Smooth muscle cell (in vitro differentiated cells): ENCODE data around the gene BCAR3. TPM values are rescaled to one million over a fixed set of nuclear protein-coding genes. Genes with fewer than 3 reads are reported as not detected.
A peak's percentile ranks its signal among the peaks of the same experiment; 100 is the strongest.

ENCODE experiments used
- DNase-seq: peaks from one replicate; lab custom pipeline; 2025; ENCODE audit not compliant: unreplicated experiment; lab: John Stamatoyannopoulos, UW
- H2AFZ ChIP-seq: fragments of 200-600 bp; sonication (generic); 2 replicates; pipeline ENCODE4 v1.6.0; 2016; ENCODE audit warnings: antibody characterized with exemption, low read depth, mild to moderate bottlenecking
- H3F3A ChIP-seq: fragments of 200-600 bp; sonication (generic); 2 replicates; pipeline ENCODE4 v1.6.0; 2017; ENCODE audit warnings: antibody characterized with exemption, low read depth
- H3K27ac ChIP-seq: fragments of 200-600 bp; sonication (generic); 2 replicates; pipeline ENCODE4 v1.5.1; 2016; ENCODE audit warnings: low read depth, mild to moderate bottlenecking
- H3K27me3 ChIP-seq: fragments of 200-600 bp; sonication (generic); 2 replicates; pipeline ENCODE4 v1.6.1; 2016; ENCODE audit warnings: low read depth, mild to moderate bottlenecking
- H3K36me3 ChIP-seq: fragments of 200-600 bp; sonication (generic); 2 replicates; pipeline ENCODE4 v1.5.1; 2016; ENCODE audit warnings: low read depth
- H3K4me1 ChIP-seq: fragments of 200-600 bp; sonication (generic); 2 replicates; pipeline ENCODE4 v1.5.1; 2016; ENCODE audit warnings: low read depth
- H3K4me2 ChIP-seq: fragments of 200-600 bp; sonication (generic); 2 replicates; pipeline ENCODE4 v1.6.0; 2016; ENCODE audit warnings: mild to moderate bottlenecking
- H3K4me3 ChIP-seq: fragments of 200-600 bp; sonication (generic); 2 replicates; pipeline ENCODE4 v1.5.1; 2016; ENCODE audit warnings: mild to moderate bottlenecking
- H3K79me2 ChIP-seq: fragments of 200-600 bp; sonication (generic); 2 replicates; pipeline ENCODE4 v1.6.0; 2016; ENCODE audit warnings: low read depth, mild to moderate bottlenecking
- H3K9ac ChIP-seq: fragments of 200-600 bp; sonication (generic); 2 replicates; pipeline ENCODE4 v1.6.0; 2016; ENCODE audit warnings: low read depth
- H3K9me3 ChIP-seq: fragments of 200-600 bp; sonication (generic); replicated peaks from 2 replicates; pipeline ENCODE4 v1.5.1; 2016; ENCODE audit warnings: low read depth
- H4K20me1 ChIP-seq: fragments of 200-600 bp; sonication (generic); 2 replicates; pipeline ENCODE4 v1.6.0; 2016; ENCODE audit warnings: low read depth
- WGBS: methylation state at CpG from one replicate; pipeline ENCODE4 v1.1.7; 2016; ENCODE audit warnings: low lambda C conversion rate; 5-methylcytosine and 5-hydroxymethylcytosine counted together
- polyA plus RNA-seq: library from polyadenylated mRNA; unstranded; fragments of >200 nt; fragmentation: Nextera tagmentation; extraction: Ambion mirVana; gene quantifications from 2 replicates; pipeline ENCODE4 v1.2.1, GENCODE V29; 2016
- total RNA-seq: library from RNA; depleted of rRNA; stranded (reverse); fragments of >200 nt; gene quantifications from 2 replicates; pipeline ENCODE4 v1.2.3, GENCODE V29; 2014
- TF ChIP-seq, protein P1 (sequence below): fragments of 200-600 bp; sonication (generic); IDR thresholded peaks from 2 replicates; pipeline ENCODE4 v1.5.1; 2017; ENCODE audit warnings: borderline replicate concordance, mild to moderate bottlenecking, antibody characterized with exemption; ENCODE audit not compliant: insufficient read depth, poor library complexity, severe bottlenecking

BCAR3 gene
- total and polyA plus RNA-seq, 2 experiments from 2014 or later = 21.4 to 24.9 TPM

DNA sequence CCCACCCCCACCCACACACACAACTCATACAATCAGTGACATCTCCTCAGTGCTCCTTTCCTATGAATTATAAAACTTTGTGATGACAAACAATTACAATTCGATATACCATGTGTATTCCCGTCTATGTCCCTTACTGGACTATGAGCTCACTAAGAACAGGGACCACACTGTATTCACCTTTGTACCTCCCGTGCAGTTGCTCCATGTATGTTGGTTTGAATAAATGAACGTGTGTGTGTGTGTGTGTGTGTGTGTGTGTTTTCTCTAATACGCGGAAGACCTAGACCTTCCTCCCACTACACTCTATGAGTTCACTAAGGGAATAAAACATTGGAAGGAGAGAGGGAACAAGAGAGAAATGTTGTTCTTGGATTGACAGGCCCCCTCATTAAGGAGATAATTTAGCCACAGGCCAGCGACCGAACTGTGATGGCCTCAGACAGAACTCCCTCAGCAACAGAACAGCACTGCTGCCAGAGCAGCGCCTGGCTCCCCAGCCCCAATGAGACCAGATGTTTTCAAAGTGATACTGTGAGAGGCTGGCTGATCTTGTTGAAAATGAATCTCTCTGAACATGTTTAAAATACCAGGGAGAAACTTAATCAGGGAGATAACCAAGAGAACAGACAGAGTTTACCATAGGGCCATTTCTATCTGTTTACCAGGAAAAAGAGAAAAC lies 21.7 kb downstream of the BCAR3 start:
- DNase-seq = no peak
- WGBS = 53% methylated on average over 9 of the region's 9 CpGs
- Histone ChIP-seq H3K79me2 (peaks cover 64% of the 10 kb centered on the region), H3K36me3 (peaks cover 8% of the 10 kb centered on the region), H3K4me3 (no peak overlapping the region), H4K20me1 (peaks cover 76% of the 10 kb centered on the region), H3F3A (peaks cover 38% of the 10 kb centered on the region), H3K9ac (no peak overlapping the region), H3K27ac (peak overlapping the region; percentile 99), H3K27me3 (no peaks in the 10 kb centered on the region), H2AFZ (no peak overlapping the region), H3K4me1 (peaks cover 32% of the 10 kb centered on the region), H3K4me2 (peak overlapping the region; percentile 43), H3K9me3 (no peaks in the 10 kb centered on the region)
- TF ChIP-seq, protein P1, sequence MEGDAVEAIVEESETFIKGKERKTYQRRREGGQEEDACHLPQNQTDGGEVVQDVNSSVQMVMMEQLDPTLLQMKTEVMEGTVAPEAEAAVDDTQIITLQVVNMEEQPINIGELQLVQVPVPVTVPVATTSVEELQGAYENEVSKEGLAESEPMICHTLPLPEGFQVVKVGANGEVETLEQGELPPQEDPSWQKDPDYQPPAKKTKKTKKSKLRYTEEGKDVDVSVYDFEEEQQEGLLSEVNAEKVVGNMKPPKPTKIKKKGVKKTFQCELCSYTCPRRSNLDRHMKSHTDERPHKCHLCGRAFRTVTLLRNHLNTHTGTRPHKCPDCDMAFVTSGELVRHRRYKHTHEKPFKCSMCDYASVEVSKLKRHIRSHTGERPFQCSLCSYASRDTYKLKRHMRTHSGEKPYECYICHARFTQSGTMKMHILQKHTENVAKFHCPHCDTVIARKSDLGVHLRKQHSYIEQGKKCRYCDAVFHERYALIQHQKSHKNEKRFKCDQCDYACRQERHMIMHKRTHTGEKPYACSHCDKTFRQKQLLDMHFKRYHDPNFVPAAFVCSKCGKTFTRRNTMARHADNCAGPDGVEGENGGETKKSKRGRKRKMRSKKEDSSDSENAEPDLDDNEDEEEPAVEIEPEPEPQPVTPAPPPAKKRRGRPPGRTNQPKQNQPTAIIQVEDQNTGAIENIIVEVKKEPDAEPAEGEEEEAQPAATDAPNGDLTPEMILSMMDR = no peak

- no peak overlapping the region for H3K4me3 ChIP-seq
- H3K27ac ChIP-seq = peak overlapping the region; percentile 23
- 98% methylated on average over 5 of the region's 5 CpGs for WGBS
- H3K4me1 ChIP-seq = peaks cover 20% of the 10 kb centered on the region
- no peak overlapping the region for H3K9ac ChIP-seq
- peaks cover 82% of the 10 kb centered on the region for H4K20me1 ChIP-seq
- no peaks in the 10 kb centered on the region for H3K9me3 ChIP-seq
- no peak overlapping the region for H3K4me2 ChIP-seq
- H2AFZ ChIP-seq = no peak overlapping the region
- DNase-seq = no peak
- H3K79me2 ChIP-seq = peaks cover 76% of the 10 kb centered on the region
- H3K27me3 ChIP-seq = no peaks in the 10 kb centered on the region
- TF ChIP-seq, protein P1 = no peak
- peaks cover 23% of the 10 kb centered on the region for H3F3A ChIP-seq
- peaks cover 8% of the 10 kb centered on the region for H3K36me3 ChIP-seq
These were observed 23.4 kb downstream of the BCAR3 start for GRCh38 chr1:93658188-93658587.

- peaks cover 89% of the 10 kb centered on the region for H4K20me1 ChIP-seq
- no peak overlapping the region for H2AFZ ChIP-seq
- H3K4me2 ChIP-seq = no peak overlapping the region
- H3K27me3 ChIP-seq = no peaks in the 10 kb centered on the region
- H3K4me3 ChIP-seq = no peak overlapping the region
- WGBS = 50% methylated on average over 5 of the region's 5 CpGs
- peaks cover 92% of the 10 kb centered on the region for H3K79me2 ChIP-seq
- DNase-seq = no peak
- TF ChIP-seq, protein P1 = no peak
- peaks cover 16% of the 10 kb centered on the region for H3F3A ChIP-seq
- H3K9me3 ChIP-seq = no peaks in the 10 kb centered on the region
- H3K27ac ChIP-seq = peak overlapping the region; percentile 17
- peaks cover 6% of the 10 kb centered on the region for H3K4me1 ChIP-seq
- H3K36me3 ChIP-seq = peaks cover 8% of the 10 kb centered on the region
- H3K9ac ChIP-seq = no peak overlapping the region
These were observed 25.1 kb downstream of the BCAR3 start for GRCh38 chr1:93656491-93656890.

DNA sequence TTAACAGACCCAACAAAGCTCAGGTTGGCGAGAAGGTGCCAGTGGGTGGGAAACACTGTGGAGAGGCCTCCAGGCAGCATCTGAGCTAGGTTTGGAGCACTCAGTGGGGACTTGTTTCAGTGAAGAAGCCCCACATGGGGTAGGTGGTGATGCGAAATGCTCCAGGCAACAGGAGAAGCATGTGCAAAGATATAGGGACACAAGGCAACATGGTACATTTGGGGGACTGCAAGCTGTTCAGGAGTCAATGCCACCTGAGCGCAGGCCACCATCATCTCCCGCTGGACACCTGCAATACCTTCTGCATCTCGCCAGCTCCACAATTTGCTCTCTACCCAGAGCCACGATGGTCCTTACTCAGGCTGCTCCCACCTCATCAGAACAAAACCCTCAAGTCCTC lies 28.0 kb downstream of the BCAR3 start:
- H3K36me3 ChIP-seq = peaks cover 12% of the 10 kb centered on the region
- no peak overlapping the region for H3K27ac ChIP-seq
- H2AFZ ChIP-seq = no peak overlapping the region
- TF ChIP-seq, protein P1 = no peak
- no peaks in the 10 kb centered on the region for H3K4me1 ChIP-seq
- H3K9ac ChIP-seq = no peak overlapping the region
- 99% methylated on average over 6 of the region's 6 CpGs for WGBS
- H3K79me2 ChIP-seq = peaks cover 98% of the 10 kb centered on the region
- peaks cover 99% of the 10 kb centered on the region for H4K20me1 ChIP-seq
- H3K27me3 ChIP-seq = no peaks in the 10 kb centered on the region
- no peaks in the 10 kb centered on the region for H3F3A ChIP-seq
- H3K4me2 ChIP-seq = no peak overlapping the region
- H3K4me3 ChIP-seq = no peak overlapping the region
- no peaks in the 10 kb centered on the region for H3K9me3 ChIP-seq
- no peak for DNase-seq
